Measurements from ENCODE around the gene PRCP. TPM values are rescaled to one million over a fixed set of nuclear protein-coding genes. Genes with fewer than 3 reads are reported as not detected.
"Not testable (repeated sequence)": the region's sequence is repeated elsewhere in the genome, so short reads cannot be mapped to it uniquely, and the experiment has no call there.

PRCP gene
- polyA plus RNA-seq (2013, experiment 1 of 2) = 42.6 TPM
- 52.2 TPM for polyA plus RNA-seq (2013, experiment 2 of 2)

DNA sequence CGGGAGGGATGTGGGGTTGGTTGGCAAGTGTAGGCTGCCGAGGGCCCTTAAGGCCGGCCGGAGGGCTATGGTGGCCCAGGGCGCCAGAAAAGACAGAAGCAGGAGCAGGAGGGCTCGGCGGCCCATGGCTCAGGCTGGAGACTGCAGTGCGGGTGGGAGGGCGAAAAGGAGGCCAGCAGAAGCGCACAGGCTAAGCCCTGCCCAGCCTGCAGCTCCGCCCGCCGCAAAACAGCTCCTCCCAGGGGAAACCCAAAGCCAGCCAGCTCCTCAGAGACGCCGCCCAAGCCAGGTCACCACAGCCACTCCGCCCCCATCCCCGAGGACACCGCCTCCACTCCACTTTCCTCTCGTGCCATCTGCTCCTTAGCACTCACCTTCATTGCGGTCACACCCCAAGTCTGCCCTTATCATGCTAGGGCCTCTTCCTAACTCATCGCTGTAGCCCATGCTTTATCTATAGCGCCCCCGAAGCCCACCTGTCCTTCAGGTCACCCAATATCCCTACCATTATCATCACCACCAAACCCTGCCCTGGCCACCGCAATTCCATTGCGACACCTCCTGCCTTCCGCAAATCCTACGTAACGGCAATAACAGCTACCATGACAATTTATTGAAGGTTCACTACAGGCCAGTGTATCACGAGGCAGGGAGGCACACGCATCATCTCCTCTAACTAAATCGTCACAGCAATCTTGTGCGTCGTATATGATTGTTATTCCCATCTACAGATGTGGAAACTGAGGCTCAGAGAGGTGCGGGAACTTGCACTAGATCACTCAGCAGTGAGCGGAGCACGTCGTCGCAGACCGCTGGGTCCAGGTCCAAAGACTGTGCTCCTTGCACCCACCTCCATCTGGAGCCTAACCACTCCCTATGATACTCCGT is at the start of gene PRCP:
Gene PRCP, minus strand, starts transcription at position 154 of the 888 bp plus-strand sequence. Its CDS starts 28 bp downstream, at position 126.
- Histone ChIP-seq H3K4me1 (ENCODE audit: insufficient read depth, low read length) (peaks cover 12% of the 10 kb centered on the region), H3K27me3 (ENCODE audit: insufficient read depth, low read length) (no peaks in the 10 kb centered on the region), H3K27ac (ENCODE audit: low read depth, low read length) (peak within 1 kb of the TSS; percentile 59; the same call in 1 of the 2 replicates), H3K9ac (ENCODE audit: low read depth, low read length) (peak within 1 kb of the TSS; percentile 82), H3K4me3 (ENCODE audit: low read length) (peak within 1 kb of the TSS; percentile 90), H3K36me3 (ENCODE audit: insufficient read depth, low read length) (no peaks in the 10 kb centered on the region), H3K9me3 (ENCODE audit: insufficient read depth, low read depth, low read length) (no peaks in the 10 kb centered on the region)
- under 1% methylated on average over 40 of the region's 40 CpGs for WGBS

DNA sequence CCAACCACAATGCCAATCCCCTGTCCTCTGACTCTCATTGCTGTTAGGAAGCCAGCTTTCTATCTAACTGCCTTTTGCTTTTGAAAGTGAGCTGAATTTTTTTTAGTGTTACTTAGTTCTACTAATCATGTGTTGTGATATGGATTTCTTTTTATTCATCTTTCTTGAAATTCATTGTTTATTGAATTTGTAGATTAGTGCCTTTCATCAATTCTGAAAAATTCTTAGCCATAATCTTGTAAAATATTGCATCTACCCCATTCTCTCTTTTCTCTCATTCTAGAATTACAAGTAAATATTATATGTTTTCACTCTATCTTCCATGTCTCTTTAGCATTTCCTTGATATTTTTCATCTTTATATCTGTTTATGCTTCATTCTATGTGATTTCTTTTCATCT is 49.1 kb upstream of the PRCP start:
- H3K27ac ChIP-seq (ENCODE audit: low read depth, low read length) = no peak overlapping the region
- no peaks in the 10 kb centered on the region for H3K4me1 ChIP-seq (ENCODE audit: insufficient read depth, low read length)
- no peaks in the 10 kb centered on the region for H3K9me3 ChIP-seq (ENCODE audit: insufficient read depth, low read depth, low read length)
- no peak overlapping the region for H3K9ac ChIP-seq (ENCODE audit: low read depth, low read length)
- H3K27me3 ChIP-seq (ENCODE audit: insufficient read depth, low read length) = no peaks in the 10 kb centered on the region
- no peak overlapping the region for H3K4me3 ChIP-seq (ENCODE audit: low read length)
- H3K36me3 ChIP-seq (ENCODE audit: insufficient read depth, low read length) = no peaks in the 10 kb centered on the region

GRCh38 chr11:82945682-82946081 is 45.5 kb upstream of the PRCP start:
- Histone ChIP-seq H3K9me3 (ENCODE audit: insufficient read depth, low read depth, low read length) (no peaks in the 10 kb centered on the region), H3K9ac (ENCODE audit: low read depth, low read length) (no peak overlapping the region), H3K27ac (ENCODE audit: low read depth, low read length) (no peak overlapping the region), H3K4me3 (ENCODE audit: low read length) (no peak overlapping the region), H3K4me1 (ENCODE audit: insufficient read depth, low read length) (no peaks in the 10 kb centered on the region), H3K36me3 (ENCODE audit: insufficient read depth, low read length) (no peaks in the 10 kb centered on the region), H3K27me3 (ENCODE audit: insufficient read depth, low read length) (no peaks in the 10 kb centered on the region)

DNA sequence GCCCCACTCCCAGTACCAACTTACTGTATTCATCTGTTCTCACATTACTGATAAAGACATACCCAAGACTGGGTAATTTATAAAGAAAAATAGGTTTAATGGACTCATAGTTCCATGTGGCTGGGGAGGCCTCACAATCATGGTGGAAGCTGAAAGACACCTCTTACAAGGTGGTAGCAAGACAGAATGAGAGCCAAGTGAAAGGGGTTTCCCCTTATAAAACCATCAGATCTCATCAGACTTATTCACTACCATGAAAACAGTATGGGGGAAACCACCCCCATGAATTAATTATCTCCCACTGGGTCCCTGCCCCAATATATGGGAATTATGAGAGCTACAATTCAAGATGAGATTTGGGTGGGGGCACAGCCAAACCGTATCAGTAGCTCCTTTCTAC is 44.8 kb upstream of the PRCP start:
- H3K9ac ChIP-seq (ENCODE audit: low read depth, low read length); H3K36me3 ChIP-seq (ENCODE audit: insufficient read depth, low read length); H3K27ac ChIP-seq (ENCODE audit: low read depth, low read length); H3K27me3 ChIP-seq (ENCODE audit: insufficient read depth, low read length); H3K9me3 ChIP-seq (ENCODE audit: insufficient read depth, low read depth, low read length); H3K4me1 ChIP-seq (ENCODE audit: insufficient read depth, low read length); H3K4me3 ChIP-seq (ENCODE audit: low read length): not testable (repeated sequence)
- 90% methylated on average over 1 of the region's 1 CpG for WGBS

DNA sequence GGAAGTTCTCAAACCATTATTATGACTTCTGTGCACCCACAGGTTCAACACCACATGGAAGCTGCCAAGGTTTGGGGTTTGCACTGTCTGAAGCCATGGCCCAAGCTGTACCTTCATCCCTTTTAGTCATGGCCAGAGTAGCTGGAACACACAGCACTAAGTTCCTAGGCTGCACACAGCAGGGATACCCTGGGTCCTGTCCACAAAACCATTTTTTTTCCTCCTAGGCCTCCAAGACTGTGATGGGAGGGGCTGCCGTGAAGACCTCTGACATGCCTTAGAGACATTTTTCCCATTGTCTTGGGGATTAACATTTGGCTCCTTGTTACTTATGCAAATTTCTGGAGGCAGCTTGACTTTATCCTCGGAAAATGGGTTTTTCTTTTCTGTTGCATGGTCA is 44.0 kb upstream of the PRCP start:
- H3K36me3 ChIP-seq (ENCODE audit: insufficient read depth, low read length) = no peaks in the 10 kb centered on the region
- no peak overlapping the region for H3K27ac ChIP-seq (ENCODE audit: low read depth, low read length)
- 77% methylated on average over 2 of the region's 2 CpGs for WGBS
- no peak overlapping the region for H3K4me3 ChIP-seq (ENCODE audit: low read length)
- H3K27me3 ChIP-seq (ENCODE audit: insufficient read depth, low read length) = no peaks in the 10 kb centered on the region
- no peaks in the 10 kb centered on the region for H3K4me1 ChIP-seq (ENCODE audit: insufficient read depth, low read length)
- no peak overlapping the region for H3K9ac ChIP-seq (ENCODE audit: low read depth, low read length)
- H3K9me3 ChIP-seq (ENCODE audit: insufficient read depth, low read depth, low read length) = no peaks in the 10 kb centered on the region

DNA sequence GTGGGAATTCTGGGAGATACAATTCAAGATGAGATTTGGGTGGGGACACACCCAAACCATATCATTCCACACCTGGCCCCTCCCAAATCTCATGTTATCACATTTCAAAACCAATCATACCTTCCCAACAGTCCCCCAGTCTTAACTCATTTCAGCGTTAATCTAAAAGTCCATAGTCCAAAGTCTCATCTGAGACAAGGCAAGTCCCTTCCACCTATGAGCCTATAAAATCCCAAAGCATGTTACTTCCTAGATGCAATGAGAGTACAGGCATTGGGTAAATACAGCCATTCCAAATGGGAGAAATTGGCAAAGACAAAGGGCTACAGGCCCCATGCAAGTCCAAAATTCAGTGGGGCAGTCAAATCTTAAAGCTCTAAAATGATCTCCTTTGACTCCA is 43.2 kb upstream of the PRCP start:
- WGBS = 98% methylated on average over 1 of the region's 1 CpG
- not testable (repeated sequence) for H3K27me3 ChIP-seq (ENCODE audit: insufficient read depth, low read length); H3K27ac ChIP-seq (ENCODE audit: low read depth, low read length); H3K4me1 ChIP-seq (ENCODE audit: insufficient read depth, low read length); H3K4me3 ChIP-seq (ENCODE audit: low read length); H3K9me3 ChIP-seq (ENCODE audit: insufficient read depth, low read depth, low read length); H3K9ac ChIP-seq (ENCODE audit: low read depth, low read length); H3K36me3 ChIP-seq (ENCODE audit: insufficient read depth, low read length)

- Histone ChIP-seq H3K4me1 (ENCODE audit: insufficient read depth, low read length) (no peaks in the 10 kb centered on the region), H3K9me3 (ENCODE audit: insufficient read depth, low read depth, low read length) (no peaks in the 10 kb centered on the region), H3K4me3 (ENCODE audit: low read length) (no peak overlapping the region), H3K27me3 (ENCODE audit: insufficient read depth, low read length) (no peaks in the 10 kb centered on the region), H3K9ac (ENCODE audit: low read depth, low read length) (no peak overlapping the region), H3K27ac (ENCODE audit: low read depth, low read length) (no peak overlapping the region), H3K36me3 (ENCODE audit: insufficient read depth, low read length) (no peaks in the 10 kb centered on the region)
- 95% methylated on average over 2 of the region's 2 CpGs for WGBS
Measured at GRCh38 chr11:82942376-82942775, 42.1 kb upstream of the PRCP start.

DNA sequence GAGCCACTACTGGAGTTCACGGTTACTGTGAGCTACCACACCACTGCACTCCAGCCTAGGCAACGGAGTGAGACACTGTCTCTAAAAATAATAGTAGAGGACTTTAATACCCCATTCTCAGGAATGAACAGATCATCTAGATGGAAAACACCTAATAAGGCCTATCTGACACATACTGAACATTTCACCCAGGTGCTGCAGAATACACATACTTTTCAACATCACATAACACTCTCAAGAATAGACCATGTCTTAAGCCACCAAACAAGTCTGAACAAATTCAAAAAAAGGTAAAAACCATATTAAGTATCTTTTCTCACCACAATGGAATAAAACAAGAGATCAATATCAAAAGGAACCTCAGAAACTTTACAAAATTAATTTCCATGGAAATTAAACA is 39.2 kb upstream of the PRCP start:
- H3K27ac ChIP-seq (ENCODE audit: low read depth, low read length) = no peak overlapping the region
- H3K4me1 ChIP-seq (ENCODE audit: insufficient read depth, low read length) = no peaks in the 10 kb centered on the region
- no peaks in the 10 kb centered on the region for H3K9me3 ChIP-seq (ENCODE audit: insufficient read depth, low read depth, low read length)
- H3K9ac ChIP-seq (ENCODE audit: low read depth, low read length) = no peak overlapping the region
- no peak overlapping the region for H3K4me3 ChIP-seq (ENCODE audit: low read length)
- WGBS = 96% methylated on average over 2 of the region's 2 CpGs
- H3K36me3 ChIP-seq (ENCODE audit: insufficient read depth, low read length) = peaks cover 8% of the 10 kb centered on the region
- no peaks in the 10 kb centered on the region for H3K27me3 ChIP-seq (ENCODE audit: insufficient read depth, low read length)

- no peak overlapping the region for H3K4me3 ChIP-seq (ENCODE audit: low read length)
- no peak overlapping the region for H3K27ac ChIP-seq (ENCODE audit: low read depth, low read length)
- H3K9ac ChIP-seq (ENCODE audit: low read depth, low read length) = no peak overlapping the region
- H3K36me3 ChIP-seq (ENCODE audit: insufficient read depth, low read length) = peaks cover 27% of the 10 kb centered on the region
- no peaks in the 10 kb centered on the region for H3K4me1 ChIP-seq (ENCODE audit: insufficient read depth, low read length)
- no peaks in the 10 kb centered on the region for H3K27me3 ChIP-seq (ENCODE audit: insufficient read depth, low read length)
- WGBS = 93% methylated on average over 2 of the region's 2 CpGs
- no peaks in the 10 kb centered on the region for H3K9me3 ChIP-seq (ENCODE audit: insufficient read depth, low read depth, low read length)
Measured at GRCh38 chr11:82937554-82937953, 37.3 kb upstream of the PRCP start.

- no peaks in the 10 kb centered on the region for H3K4me1 ChIP-seq (ENCODE audit: insufficient read depth, low read length)
- no peak overlapping the region for H3K9ac ChIP-seq (ENCODE audit: low read depth, low read length)
- H3K36me3 ChIP-seq (ENCODE audit: insufficient read depth, low read length) = peaks cover 40% of the 10 kb centered on the region
- WGBS = 95% methylated on average over 1 of the region's 3 CpGs
- no peak overlapping the region for H3K4me3 ChIP-seq (ENCODE audit: low read length)
- no peaks in the 10 kb centered on the region for H3K9me3 ChIP-seq (ENCODE audit: insufficient read depth, low read depth, low read length)
- no peak overlapping the region for H3K27ac ChIP-seq (ENCODE audit: low read depth, low read length)
- H3K27me3 ChIP-seq (ENCODE audit: insufficient read depth, low read length) = no peaks in the 10 kb centered on the region
Measured at GRCh38 chr11:82936261-82936660, 36.0 kb upstream of the PRCP start.

GRCh38 chr11:82932564-82932963 is 32.3 kb upstream of the PRCP start:
- no peak overlapping the region for H3K27ac ChIP-seq (ENCODE audit: low read depth, low read length)
- no peaks in the 10 kb centered on the region for H3K9me3 ChIP-seq (ENCODE audit: insufficient read depth, low read depth, low read length)
- H3K4me3 ChIP-seq (ENCODE audit: low read length) = no peak overlapping the region
- WGBS = no CpG with 5 or more reads among the region's 1 CpG
- H3K27me3 ChIP-seq (ENCODE audit: insufficient read depth, low read length) = no peaks in the 10 kb centered on the region
- no peak overlapping the region for H3K9ac ChIP-seq (ENCODE audit: low read depth, low read length)
- H3K4me1 ChIP-seq (ENCODE audit: insufficient read depth, low read length) = no peaks in the 10 kb centered on the region
- H3K36me3 ChIP-seq (ENCODE audit: insufficient read depth, low read length) = peaks cover 66% of the 10 kb centered on the region

GRCh38 chr11:82930734-82931133 is 30.5 kb upstream of the PRCP start:
- H3K36me3 ChIP-seq (ENCODE audit: insufficient read depth, low read length) = peaks cover 73% of the 10 kb centered on the region
- no peaks in the 10 kb centered on the region for H3K4me1 ChIP-seq (ENCODE audit: insufficient read depth, low read length)
- 84% methylated on average over 2 of the region's 2 CpGs for WGBS
- no peaks in the 10 kb centered on the region for H3K9me3 ChIP-seq (ENCODE audit: insufficient read depth, low read depth, low read length)
- H3K4me3 ChIP-seq (ENCODE audit: low read length) = no peak overlapping the region
- no peak overlapping the region for H3K9ac ChIP-seq (ENCODE audit: low read depth, low read length)
- H3K27ac ChIP-seq (ENCODE audit: low read depth, low read length) = no peak overlapping the region
- no peaks in the 10 kb centered on the region for H3K27me3 ChIP-seq (ENCODE audit: insufficient read depth, low read length)

Measured in HUES64 (cell line).